Gastrocnemius medialis (tissue), 4 donors: ENCODE data around the gene APOL3.

Source experiments
- CTCF ChIP-seq, 5 experiments: fragments of 450-650 bp in 3 of 5; fragments of 200-600 bp in 2 of 5; sonication (generic) in 2 of 5; IDR thresholded peaks in 4 of 5; conservative IDR thresholded peaks in 1 of 5; 1 replicate in 4 of 5; 2 replicates in 1 of 5; pipeline ENCODE4 v1.5.1; 2016 to 2019; ENCODE audit warnings: antibody characterized with exemption in 5 of 5, mild to moderate bottlenecking in 3 of 5, moderate library complexity in 3 of 5
- POLR2A ChIP-seq, 2 donors: fragments of 450-650 bp; IDR thresholded peaks; one replicate each; pipeline ENCODE4 v1.6.1; 2017; ENCODE audit warnings: antibody characterized with exemption in 2 of 2, mild to moderate bottlenecking in 2 of 2, moderate library complexity in 2 of 2

GRCh38 chr22:36196254-36197064, 35.9 kb upstream of the APOL3 start:
- TF ChIP-seq CTCF (IDR thresholded peaks at IDR 0.05 in 4 of 5, conservative IDR thresholded peaks at IDR 0.05 in 1 of 5) = no peak
- TF ChIP-seq POLR2A (IDR thresholded peaks at IDR 0.05) = no peak
